NCI-H2196 treated with DMSO at 0.1 percent for 48 hours (cell line): ENCODE measurements around the gene C3orf70.
"Not testable (repeated sequence)": the region's sequence is repeated elsewhere in the genome, so short reads cannot be mapped to it uniquely, and the experiment has no call there.

ENCODE experiments used
- DNase-seq: peaks from one replicate; lab custom pipeline; 2025; ENCODE audit not compliant: unreplicated experiment; lab: John Stamatoyannopoulos, UW

Gene C3orf70

GRCh38 chr3:185151101-185151963, 1.5 kb downstream of the C3orf70 start:
- DNase-seq, result no peak

GRCh38 chr3:185150561-185150960, 2.3 kb downstream of the C3orf70 start:
- no peak for DNase-seq

GRCh38 chr3:185149591-185149990, 3.3 kb downstream of the C3orf70 start:
- DNase-seq, result no peak

GRCh38 chr3:185145511-185145910, 7.3 kb downstream of the C3orf70 start:
- DNase-seq, result no peak

DNA sequence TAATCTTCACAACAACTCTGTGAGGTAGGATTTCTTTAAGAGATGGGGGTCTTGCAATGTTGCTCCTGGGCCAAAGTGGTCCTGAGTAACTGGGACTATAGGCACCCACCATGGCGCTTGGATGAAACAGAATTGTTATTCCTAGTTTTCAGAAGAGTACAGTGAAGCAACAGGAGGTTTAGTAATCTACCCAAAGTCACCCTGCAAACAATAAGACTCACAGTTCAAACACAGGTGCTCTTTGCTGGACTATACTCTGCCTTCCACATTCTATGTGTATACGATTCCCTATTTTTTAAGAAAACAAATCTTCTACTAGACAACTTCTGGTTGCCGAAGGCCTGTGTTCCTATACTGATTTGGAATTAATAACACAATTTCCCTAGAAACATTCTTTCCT, 8.1 kb downstream of the C3orf70 start:
- DNase-seq, result no peak

DNA sequence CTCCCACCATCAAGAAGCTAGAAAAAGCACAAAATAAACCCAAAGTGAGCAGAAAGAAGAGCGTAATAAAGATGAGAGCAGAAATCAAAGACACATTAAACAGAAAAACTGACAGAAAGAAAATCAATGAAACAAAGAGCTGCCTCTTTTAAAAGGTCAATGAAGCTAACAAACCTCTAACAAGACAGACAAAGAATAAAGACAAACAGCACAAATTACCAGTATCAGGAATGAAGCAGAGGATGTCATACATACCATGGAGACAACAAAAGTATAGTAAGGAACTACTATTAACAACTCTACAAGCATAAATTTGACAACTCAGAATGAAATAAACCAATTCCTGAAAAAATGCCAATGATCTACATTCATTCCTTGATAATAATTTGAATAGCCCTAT, 15.0 kb downstream of the C3orf70 start:
- DNase-seq, result no peak

DNA sequence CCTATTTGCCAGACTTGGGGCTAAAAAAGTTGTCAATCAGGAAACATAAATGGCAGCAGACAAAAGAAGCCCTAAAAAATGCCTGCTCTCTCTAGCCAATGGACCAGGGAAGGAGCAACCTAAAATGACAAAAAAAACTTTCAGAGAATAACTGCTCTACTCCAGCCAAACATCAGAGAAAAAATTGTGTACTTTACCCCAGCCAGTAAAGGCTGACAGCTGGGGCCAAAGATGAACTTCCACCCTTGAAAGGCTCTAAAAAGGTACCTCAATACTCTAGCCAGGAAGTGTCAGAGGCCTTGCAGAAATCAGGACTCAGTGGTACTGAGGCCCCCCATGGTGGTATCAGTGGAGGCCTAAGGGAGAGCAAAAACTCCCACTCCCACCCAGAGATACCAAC, 18.4 kb downstream of the C3orf70 start:
- DNase-seq, result no peak

DNA sequence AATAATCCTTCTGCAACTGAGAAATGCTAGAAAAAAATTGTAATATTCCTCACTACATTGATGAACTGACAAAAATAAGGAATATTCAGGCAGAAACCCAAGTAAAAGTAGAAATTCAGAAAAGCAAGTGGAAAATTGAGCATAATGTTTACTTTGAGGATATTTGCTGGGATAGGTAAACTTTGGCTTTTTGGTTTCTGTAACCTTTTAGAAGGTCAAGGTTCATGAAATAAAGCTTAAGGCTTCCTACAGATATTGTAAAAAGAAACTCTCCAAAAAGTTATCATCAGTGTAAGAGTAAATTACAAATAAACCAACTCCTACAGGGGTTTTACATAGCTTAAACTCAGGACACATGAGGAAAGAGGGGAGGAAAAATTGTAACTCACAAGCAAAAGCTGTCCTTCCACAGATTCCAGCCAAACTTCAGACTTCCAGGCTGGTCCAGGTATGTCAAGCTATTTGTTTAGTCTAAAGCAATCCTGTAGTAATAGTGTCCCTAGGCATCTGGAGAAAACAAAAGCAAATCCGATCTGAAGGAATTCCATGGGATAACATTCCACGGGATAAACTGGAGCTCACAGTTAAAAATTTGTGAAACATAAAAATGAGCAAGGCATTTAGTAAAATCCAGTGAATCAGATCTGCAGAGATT, 21.1 kb downstream of the C3orf70 start:
- DNase-seq, result no peak

- DNase-seq, result no peak
Observed at GRCh38 chr3:185129083-185129482, 23.8 kb downstream of the C3orf70 start.

- no peak for DNase-seq
Observed at GRCh38 chr3:185126201-185126600, 26.7 kb downstream of the C3orf70 start.

DNA sequence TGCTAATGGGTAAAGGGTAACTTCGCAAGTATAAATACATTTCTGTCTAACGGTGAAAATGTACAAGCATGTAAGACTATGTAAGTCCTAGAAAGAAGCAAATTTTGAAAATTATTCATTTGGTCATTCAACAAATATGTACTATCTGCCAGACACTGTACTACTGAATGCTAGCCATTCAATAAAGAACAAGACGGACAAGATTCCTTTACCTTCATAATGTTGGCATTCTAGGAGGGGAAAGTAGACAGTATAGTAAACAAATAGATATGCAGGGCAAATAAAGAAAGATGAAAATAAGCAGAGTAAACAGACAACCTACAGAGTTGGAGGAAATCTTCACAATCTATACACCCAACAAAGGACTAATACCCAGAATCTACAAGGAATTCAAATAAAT, 32.7 kb downstream of the C3orf70 start:
- DNase-seq, result no peak

DNA sequence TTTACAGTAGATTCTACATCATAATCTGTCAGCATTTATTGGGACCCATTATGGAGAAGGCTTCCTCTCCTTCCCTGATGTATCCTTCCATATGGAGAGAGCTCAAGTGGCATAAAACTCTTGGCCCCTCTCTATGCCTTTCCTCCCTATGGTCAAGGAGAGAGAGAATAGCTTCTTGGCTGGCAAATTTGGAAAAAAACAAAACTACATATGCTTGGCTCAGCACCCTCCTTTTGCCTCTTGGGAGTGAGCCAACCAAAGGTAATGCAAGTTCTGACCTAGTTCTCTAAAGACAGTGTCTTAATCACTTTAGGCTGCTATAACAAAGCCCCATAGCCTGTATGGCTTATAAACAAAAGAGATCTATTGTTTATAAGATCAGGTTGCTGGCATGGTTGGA, 37.5 kb downstream of the C3orf70 start:
- no peak for DNase-seq

DNA sequence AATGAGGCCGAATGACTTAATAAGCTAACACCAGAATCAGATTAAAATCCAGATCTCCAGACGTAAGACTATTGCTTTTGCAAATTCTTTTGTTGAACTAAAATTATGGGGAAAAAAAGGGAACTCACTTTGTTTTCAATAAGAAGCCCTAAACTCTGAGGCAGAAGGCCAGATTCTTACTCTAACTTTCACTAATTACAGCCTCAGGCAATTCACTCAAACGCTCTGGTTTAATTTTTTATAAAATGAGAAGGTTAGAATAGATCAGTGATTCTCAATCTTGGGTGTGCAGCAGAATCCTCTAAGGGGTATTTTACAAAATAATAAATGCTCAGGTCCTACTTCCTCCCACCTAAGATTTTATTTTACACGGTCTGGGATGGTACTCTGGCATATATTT, 38.1 kb downstream of the C3orf70 start:
- DNase-seq, result no peak

DNA sequence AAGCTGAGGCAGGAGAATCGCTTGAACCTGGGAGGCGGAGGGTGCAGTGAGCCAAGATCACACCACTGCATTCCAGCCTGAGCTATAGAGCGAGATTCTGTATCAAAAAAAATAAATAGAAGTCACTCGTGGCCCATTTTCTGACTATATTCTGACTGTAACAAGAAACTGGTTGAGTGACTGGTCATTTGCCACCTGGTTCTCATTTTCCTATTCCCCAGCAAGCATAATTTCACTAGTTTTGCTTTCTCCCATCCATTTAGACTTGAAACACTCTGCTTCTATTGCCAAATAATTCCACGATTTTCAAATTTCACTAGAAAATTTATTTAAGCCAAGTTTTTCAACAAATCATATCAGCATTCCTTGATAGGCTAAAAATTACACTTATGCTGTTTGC, 40.7 kb downstream of the C3orf70 start:
- no peak for DNase-seq

DNA sequence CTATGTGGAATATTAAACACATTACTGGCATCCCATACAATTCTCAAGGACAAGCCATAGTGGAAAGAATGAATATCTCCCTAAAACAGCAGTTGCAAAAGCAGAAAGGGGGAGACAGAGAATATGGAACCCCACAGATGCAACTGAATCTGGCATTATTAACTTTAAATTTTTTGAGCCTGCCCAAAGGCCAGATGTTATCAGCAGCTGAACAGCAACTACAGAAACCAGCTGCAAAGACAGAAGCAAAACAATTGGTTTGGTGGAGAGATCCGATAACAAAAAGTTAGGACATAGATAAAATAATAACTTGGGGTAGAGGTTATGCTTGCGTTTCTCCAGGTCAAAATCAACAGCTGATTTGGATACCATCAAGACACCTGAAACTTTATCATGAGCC, 43.8 kb downstream of the C3orf70 start:
- not testable (repeated sequence) for DNase-seq

GRCh38 chr3:185106256-185106890, 46.5 kb downstream of the C3orf70 start:
- not testable (repeated sequence) for DNase-seq

DNA sequence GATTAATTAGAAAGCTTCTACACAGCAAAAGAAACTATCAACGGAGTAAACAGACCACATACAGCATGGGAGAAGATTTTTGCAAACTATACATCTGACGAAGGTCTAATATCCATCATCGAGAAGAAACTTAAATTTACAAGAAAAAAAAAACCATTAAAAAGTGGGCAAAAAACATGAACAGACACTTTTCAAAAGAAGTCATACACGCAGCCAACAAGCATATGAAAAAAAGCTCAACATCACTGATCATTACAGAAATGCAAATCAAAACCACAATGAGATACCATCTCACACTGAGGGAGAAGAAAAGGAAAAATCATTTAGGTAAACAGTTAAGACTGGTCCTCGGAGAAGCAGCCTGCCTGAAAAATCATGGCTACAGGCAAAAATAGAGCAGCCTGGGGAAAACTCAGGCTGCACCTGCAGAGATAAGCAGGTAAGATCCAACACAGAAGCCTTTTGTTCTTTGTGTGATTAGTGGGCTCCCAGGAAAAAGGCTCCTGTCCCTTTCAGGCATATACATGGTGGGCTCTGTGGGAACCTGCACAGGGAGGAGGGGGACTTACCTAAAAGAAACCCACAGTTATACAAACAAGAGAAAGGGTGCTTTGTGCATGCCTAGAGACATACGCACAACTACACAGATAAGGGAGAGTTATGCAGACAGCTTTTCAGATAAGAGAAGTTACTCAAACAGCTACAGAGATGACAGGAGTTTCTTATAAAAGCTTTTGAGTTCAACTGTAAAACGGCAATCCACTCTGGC, 49.3 kb downstream of the C3orf70 start:
- DNase-seq, result no peak

DNA sequence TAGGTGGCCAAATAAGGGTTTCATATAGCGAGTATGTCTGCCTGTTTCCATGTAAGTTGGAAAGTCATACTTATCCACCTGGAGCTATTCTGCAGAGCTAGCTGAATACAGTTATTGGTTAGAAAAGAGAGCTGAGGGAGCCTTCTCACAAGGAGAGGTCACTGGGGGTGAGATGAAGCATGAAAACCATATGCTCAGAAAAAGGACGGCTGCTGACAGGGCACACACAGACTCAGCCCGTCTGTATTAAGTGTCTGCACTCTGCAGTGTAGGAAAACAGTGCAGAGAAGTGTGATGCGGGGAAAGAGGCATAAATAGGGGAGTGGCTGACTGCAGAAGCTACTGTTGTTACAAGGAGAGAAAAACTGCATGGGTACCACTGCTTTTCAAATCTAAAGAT, 58.2 kb downstream of the C3orf70 start:
- DNase-seq, result no peak

DNA sequence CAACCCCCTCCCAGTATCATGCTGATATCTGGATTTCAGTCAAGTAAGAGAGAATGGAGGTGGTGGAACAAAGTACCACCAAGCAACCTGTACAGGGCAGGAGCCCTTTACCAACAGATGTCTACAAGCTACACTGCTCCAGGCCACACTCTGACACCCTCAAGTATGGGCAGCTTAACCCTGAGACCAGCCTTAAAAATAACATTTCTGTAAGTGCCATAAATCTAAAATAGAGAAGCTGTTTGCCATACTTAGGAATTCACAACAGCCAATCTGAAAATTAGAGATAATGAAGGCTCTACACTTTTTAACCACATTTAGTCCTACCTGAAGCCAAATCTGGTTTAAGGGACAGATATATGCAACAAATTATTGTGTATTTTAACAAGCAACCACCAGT, 59.7 kb downstream of the C3orf70 start:
- DNase-seq, result no peak

DNA sequence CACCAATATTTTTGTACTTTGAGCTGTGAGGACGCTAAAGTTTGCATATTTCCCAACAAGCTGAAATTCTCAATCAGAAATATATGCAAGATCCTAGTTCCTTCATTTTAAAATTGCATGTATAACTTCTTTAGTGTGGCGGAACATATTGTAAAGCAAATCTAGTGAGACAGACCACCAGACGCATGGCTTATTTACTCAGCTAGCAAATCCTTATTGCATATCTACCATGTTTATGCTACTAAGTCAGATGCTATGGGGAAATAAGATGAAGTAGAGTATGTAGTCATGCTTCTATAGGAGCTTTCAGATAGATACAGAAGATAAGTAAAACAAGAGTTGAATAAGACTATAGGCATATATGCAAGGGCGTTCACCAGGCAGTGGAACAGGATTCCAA, 62.0 kb downstream of the C3orf70 start:
- DNase-seq, result no peak

GRCh38 chr3:185089751-185090150, 63.1 kb downstream of the C3orf70 start:
- no peak for DNase-seq
